Measurements from ENCODE around the gene HDAC9.

HDAC9 gene

GRCh38 chr7:18607025-18607424 lies 111.5 kb downstream of the HDAC9 start:
- DNase-seq = no peak

DNA sequence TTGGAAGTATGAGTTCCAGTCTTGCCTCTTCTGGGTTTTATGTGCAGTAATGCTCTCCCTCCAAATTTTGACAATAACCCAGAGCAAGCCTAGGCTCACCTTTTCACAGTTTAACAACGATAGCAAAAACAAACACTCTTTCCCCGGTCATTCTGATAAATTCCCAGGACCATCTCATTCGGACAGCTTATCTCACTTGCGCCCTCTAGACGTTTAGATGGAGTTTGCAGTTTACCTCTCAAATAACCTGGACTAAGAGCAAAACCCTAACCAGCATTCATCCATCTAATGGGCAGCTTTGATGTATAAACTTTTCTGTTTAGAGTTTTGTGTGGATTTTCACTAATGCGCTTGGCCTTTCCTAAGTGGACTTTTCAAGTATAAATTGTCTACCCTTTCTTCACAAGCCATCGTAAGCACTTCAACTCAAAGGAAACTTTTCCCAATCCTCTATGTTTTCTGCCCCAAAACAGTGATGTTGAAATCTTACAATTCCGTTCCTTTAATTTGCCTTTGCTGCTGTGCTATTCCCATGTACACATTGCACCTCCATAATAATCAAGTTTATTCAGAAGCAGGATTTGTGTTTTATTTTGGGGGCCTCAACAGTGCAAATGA lies 114.9 kb downstream of the HDAC9 start:
- no peak for DNase-seq

GRCh38 chr7:18614841-18615240 lies 119.3 kb downstream of the HDAC9 start:
- no peak for DNase-seq

- DNase-seq = no peak
Measured at GRCh38 chr7:18619311-18619710, 123.8 kb downstream of the HDAC9 start.

- DNase-seq = no peak
Measured at GRCh38 chr7:18623389-18623788, 127.8 kb downstream of the HDAC9 start.

GRCh38 chr7:18624459-18624858 lies 128.9 kb downstream of the HDAC9 start:
- DNase-seq = no peak

- DNase-seq = no peak
Measured at GRCh38 chr7:18626086-18626485, 130.5 kb downstream of the HDAC9 start.

- DNase-seq = no peak
Measured at GRCh38 chr7:18626717-18627116, 131.2 kb downstream of the HDAC9 start.

DNA sequence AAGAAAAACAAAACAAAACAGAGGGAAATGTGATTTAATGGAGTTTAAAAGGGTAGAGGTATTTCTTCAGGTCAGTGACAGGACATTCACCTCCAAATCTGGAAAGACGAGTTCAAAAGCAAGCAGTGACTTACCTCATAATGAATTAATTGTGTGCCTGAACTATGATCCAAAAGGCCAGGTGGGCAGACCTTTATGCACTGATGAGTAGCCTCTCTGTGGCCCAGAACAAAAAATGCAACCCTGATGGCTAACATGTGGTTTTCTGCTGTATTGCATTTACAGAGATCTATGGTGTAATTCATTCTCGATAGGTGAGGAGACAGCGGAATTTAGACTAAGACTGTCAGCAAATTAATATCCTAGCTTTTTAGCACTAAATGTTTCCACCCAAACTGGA lies 142.0 kb downstream of the HDAC9 start:
- DNase-seq = no peak

- no peak for DNase-seq
Measured at GRCh38 chr7:18638594-18639452, 143.3 kb downstream of the HDAC9 start.

GRCh38 chr7:18639711-18640110 lies 144.2 kb downstream of the HDAC9 start:
- DNase-seq = no peak

GRCh38 chr7:18644981-18645380 lies 149.4 kb downstream of the HDAC9 start:
- no peak for DNase-seq

- DNase-seq = no peak
Measured at GRCh38 chr7:18647582-18647981, 152.0 kb downstream of the HDAC9 start.

DNA sequence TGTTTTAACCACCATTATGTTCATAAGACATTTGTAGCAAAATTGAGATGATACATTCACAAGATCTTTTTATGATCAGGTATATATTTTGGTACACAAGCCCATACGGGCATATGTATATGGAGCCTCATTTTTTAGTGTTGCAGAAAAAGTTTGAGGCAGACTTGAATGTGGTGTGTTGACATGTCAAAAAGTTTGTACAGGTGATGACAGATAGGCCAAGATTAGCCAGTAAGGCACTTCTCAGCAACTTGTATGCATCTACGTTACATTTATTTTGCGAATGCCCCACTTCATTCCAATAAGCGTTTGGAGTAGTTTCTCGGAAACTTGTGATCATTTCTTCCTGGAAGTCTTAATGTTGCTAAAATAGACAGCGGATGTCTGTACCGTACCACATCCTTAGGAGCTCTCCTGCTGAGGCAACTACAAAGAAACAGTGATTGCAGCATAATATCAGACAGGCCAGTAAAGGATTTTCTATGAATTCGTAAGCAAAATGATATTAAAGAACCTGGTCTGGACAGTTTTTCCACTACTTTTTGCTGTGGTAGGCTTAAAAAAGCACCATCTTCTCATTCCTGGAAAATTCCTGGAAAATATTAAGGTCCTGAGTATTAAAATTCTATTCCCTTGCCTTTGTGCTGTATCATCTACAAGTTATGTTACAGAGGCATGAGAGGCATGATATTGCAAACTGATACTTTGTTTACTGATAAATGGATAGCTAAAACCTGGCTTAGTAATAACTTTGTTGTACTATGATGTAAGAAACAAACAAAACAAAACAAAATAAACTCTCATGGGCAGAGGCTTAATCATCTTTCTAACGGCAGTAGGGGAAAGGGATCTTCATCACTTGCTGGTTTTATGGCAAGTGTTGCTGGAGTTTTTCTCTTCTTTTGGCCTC lies 153.6 kb downstream of the HDAC9 start:
- no peak for DNase-seq

DNA sequence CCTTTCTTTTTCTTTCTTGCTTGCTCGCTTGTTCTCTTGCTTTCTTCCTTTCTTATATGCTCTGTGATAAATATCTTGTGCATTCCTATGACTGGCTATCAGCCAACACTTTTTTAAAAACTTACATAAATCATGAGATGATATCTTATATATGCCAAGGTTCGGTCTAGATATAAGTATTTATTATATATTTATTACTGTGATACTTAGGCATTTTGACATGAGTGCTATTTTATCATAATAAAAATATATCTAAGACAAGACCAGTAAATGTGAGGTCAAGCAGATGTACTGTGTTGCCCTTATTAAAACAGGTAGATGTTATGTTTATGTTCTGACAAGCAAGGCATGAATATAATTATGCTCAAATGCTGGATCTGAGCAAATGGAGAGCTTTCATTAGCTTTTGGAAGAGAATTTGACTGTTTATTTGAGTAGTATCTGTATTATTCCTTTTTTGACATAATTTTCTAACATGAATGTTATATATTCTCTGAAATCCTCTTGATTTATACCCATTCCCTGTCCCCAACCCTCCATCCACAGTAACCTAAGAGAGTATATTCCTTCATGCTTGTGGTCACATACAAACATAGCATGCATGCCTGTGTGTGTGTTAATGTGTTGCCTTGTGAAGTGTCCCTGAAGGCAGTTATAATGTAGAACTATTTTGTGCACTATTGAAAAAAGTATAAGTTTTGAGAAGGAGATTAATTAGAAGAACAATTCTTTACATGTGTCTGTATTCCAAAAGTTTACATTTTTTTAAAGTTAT lies 158.0 kb downstream of the HDAC9 start:
- DNase-seq = no peak

DNA sequence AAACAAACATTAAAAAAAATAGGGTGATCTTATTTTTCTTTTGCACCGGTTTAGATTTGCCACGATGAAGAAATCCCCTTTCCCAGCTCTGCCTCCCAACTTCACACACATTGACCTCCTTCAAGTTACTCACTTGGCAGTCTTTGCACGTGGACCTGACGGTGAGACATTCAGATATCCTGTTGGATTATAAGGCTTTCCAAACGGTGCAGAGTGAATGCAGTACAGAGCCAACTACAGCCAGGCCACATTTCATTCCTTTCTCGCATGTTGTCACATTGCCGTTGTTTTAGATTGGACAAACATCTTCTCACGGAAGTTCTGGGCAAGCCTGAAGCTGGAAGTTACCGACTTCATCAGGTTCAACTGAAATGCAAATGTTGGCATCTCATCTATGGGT lies 159.2 kb downstream of the HDAC9 start:
- DNase-seq = no peak

DNA sequence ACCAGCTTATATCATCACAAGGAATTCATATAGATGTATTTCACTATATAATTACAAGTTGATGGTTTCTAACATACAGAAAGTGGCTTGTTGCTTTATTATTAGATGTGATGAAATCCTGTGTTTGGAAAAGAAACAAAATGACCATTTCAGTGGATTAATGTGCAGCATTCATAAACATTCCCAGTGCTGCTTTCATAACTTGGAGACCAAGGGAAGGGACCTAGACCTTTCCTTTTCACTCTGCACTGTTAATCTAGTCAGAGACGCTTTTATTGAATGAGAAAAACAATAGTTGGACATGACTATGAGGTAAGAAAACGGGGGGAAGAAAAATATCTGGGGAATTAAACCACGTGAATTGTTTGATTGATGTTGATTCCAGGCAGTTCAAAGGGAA lies 160.0 kb downstream of the HDAC9 start:
- DNase-seq = no peak

DNA sequence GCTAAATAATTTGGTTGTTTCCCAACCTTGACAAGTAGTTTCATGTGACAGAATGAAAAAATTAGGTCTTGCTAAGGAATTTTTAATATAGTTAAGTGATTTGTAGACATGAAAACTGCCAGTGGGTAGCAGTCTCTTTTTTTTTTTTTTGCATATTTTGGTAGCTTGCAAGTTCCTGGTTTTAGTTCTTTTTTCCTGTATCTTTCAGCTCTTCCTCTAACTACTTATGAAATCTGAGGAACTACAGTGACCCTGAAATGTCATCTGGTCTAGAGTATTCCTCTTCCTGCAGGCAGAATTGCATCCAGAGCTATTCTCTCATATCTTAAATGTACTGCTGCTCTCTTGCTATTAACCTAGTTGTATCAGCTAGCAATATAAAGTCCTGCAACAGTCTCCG lies 160.4 kb downstream of the HDAC9 start:
- DNase-seq = no peak

GRCh38 chr7:18656362-18656761 lies 160.8 kb downstream of the HDAC9 start:
- DNase-seq = no peak

- no peak for DNase-seq
Measured at GRCh38 chr7:18659746-18660145, 164.2 kb downstream of the HDAC9 start.

GRCh38 chr7:18663321-18663720 lies 167.8 kb downstream of the HDAC9 start:
- DNase-seq = no peak

GRCh38 chr7:18666107-18666728 lies 170.7 kb downstream of the HDAC9 start:
- peak; percentile 14 for DNase-seq
